IMR-90 (cell line): Measurements from ENCODE around the gene EPC1. TPM values are rescaled to one million over a fixed set of nuclear protein-coding genes. Genes with fewer than 3 reads are reported as not detected.

ENCODE experiments used
- ATAC-seq: fragments of 200-7000 bp; cut with Tn5 transposase; 2 replicates; pipeline ENCODE4 v1.9.1; 2020; ENCODE audit warnings: low read depth, mild to moderate bottlenecking, moderate library complexity
- BruUV-seq: library from RNA; stranded (reverse); fragments of 400-500 nt; replicated peaks from 2 replicates; lab custom pipeline; 2021; lab: Mats Ljungman, UMichigan
- CTCF ChIA-PET: fragments of 300-600 bp; formaldehyde crosslinking; extraction: SDS; loops from one replicate; lab custom pipeline; 2021; ENCODE audit warnings: antibody characterized with exemption; lab: Yijun Ruan, JAX
- POLR2A ChIA-PET: fragments of 300-600 bp; sonication (Branson Sonifier 250); formaldehyde crosslinking; loops from one replicate; lab custom pipeline; 2022; ENCODE audit warnings: antibody characterized with exemption; ENCODE audit not compliant: unreplicated experiment; lab: Charles Lee
- DNase-seq: peaks from one replicate; pipeline ENCODE4 v3.0.0; 2013
- H2AFZ ChIP-seq: replicated peaks from 2 replicates; pipeline ENCODE3; 2013; ENCODE audit warnings: low read length, mild to moderate bottlenecking; ENCODE audit not compliant: poor library complexity
- H2AK5ac ChIP-seq: 2 replicates; pipeline ENCODE4 v1.6.1; 2013; ENCODE audit warnings: low read depth, low read length, inconsistent platforms
- H2AK9ac ChIP-seq: replicated peaks from 2 replicates; pipeline ENCODE3; 2013; ENCODE audit warnings: mild to moderate bottlenecking, low read depth, low read length, moderate library complexity; ENCODE audit not compliant: poor library complexity
- H2BK120ac ChIP-seq: 2 replicates; pipeline ENCODE4 v1.6.1; 2013; ENCODE audit warnings: low read depth, low read length, inconsistent platforms
- H2BK15ac ChIP-seq: 3 replicates; pipeline ENCODE4 v1.6.1; 2013; ENCODE audit warnings: low read depth, low read length, inconsistent platforms
- H2BK20ac ChIP-seq: 2 replicates; pipeline ENCODE4 v1.6.1; 2013; ENCODE audit warnings: low read depth, mild to moderate bottlenecking, inconsistent platforms, low read length, moderate library complexity
- H2BK5ac ChIP-seq: 2 replicates; pipeline ENCODE4 v1.6.1; 2013; ENCODE audit warnings: mild to moderate bottlenecking, low read depth, low read length, inconsistent platforms; ENCODE audit not compliant: poor library complexity, severe bottlenecking
- H3K14ac ChIP-seq: replicated peaks from 2 replicates; pipeline ENCODE4 v1.6.1; 2013; ENCODE audit warnings: low read depth, low read length, inconsistent platforms
- H3K18ac ChIP-seq: 2 replicates; pipeline ENCODE4 v1.6.1; 2013; ENCODE audit warnings: low read depth, low read length, control low read depth
- H3K23ac ChIP-seq: 2 replicates; pipeline ENCODE4 v1.6.1; 2013; ENCODE audit warnings: low read depth, low read length, inconsistent platforms
- H3K27ac ChIP-seq: 2 replicates; pipeline ENCODE4 v1.5.1; 2013; ENCODE audit warnings: mild to moderate bottlenecking, control low read depth, low read length; ENCODE audit not compliant: insufficient read depth
- H3K27me3 ChIP-seq: 2 replicates; pipeline ENCODE4 v1.6.1; 2013; ENCODE audit warnings: low read length; ENCODE audit not compliant: control insufficient read depth, insufficient read depth
- H3K36me3 ChIP-seq: 2 replicates; pipeline ENCODE4 v1.6.1; 2013; ENCODE audit warnings: low read length, mixed read lengths; ENCODE audit not compliant: control insufficient read depth, insufficient read depth
- H3K4ac ChIP-seq: 2 replicates; pipeline ENCODE4 v1.6.1; 2013; ENCODE audit warnings: low read depth, low read length, inconsistent platforms
- H3K4me1 ChIP-seq: 2 replicates; pipeline ENCODE4 v1.6.1; 2013; ENCODE audit warnings: low read length, mixed read lengths; ENCODE audit not compliant: control insufficient read depth, insufficient read depth
- H3K4me2 ChIP-seq: 2 replicates; pipeline ENCODE4 v1.6.1; 2013; ENCODE audit warnings: low read depth, mild to moderate bottlenecking, control low read depth, low read length, moderate library complexity
- H3K4me3 ChIP-seq: 2 replicates; pipeline ENCODE4 v1.5.1; 2013; ENCODE audit warnings: low read depth, mild to moderate bottlenecking, control low read depth, low read length, moderate library complexity; ENCODE audit not compliant: insufficient read depth
- H3K56ac ChIP-seq: 2 replicates; pipeline ENCODE4 v1.6.1; 2013; ENCODE audit warnings: low read length, inconsistent platforms; ENCODE audit not compliant: insufficient read depth; ENCODE audit errors: extremely low read depth
- H3K79me1 ChIP-seq, 2 experiments: 2 replicates each; pipeline ENCODE4 v1.6.1; 2013; ENCODE audit warnings: low read length in 2 of 2, inconsistent platforms in 1 of 2, low read depth in 1 of 2
- H3K9ac ChIP-seq: 2 replicates; pipeline ENCODE4 v1.6.1; 2013; ENCODE audit warnings: low read depth, low read length, control low read depth
- H3K9me1 ChIP-seq: 2 replicates; pipeline ENCODE4 v1.6.1; 2013; ENCODE audit warnings: low read length, inconsistent platforms; ENCODE audit not compliant: insufficient read depth
- H3K9me3 ChIP-seq: 2 replicates; pipeline ENCODE4 v1.6.1; 2013; ENCODE audit warnings: low read length; ENCODE audit not compliant: control insufficient read depth, insufficient read depth
- H4K20me1 ChIP-seq: 2 replicates; pipeline ENCODE4 v1.6.1; 2013; ENCODE audit warnings: low read length, inconsistent platforms; ENCODE audit not compliant: insufficient read depth
- H4K5ac ChIP-seq: 2 replicates; pipeline ENCODE4 v1.6.1; 2013; ENCODE audit warnings: mild to moderate bottlenecking, low read depth, low read length, control low read depth
- H4K8ac ChIP-seq, 2 experiments: 2 replicates each; pipeline ENCODE4 v1.6.1; 2013; ENCODE audit warnings: low read depth in 2 of 2, low read length in 2 of 2, control low read depth in 1 of 2, inconsistent platforms in 1 of 2
- H4K91ac ChIP-seq: 2 replicates; pipeline ENCODE4 v1.6.1; 2013; ENCODE audit warnings: low read depth, low read length, inconsistent platforms; ENCODE audit not compliant: insufficient read depth
- CEBPB ChIP-seq: IDR thresholded peaks from 2 replicates; pipeline ENCODE4 v1.6.1; 2012; ENCODE audit warnings: low read depth, low read length, improper control_type of control experiment
- ELK1 ChIP-seq: fragments of 150-350 bp; IDR thresholded peaks from 2 replicates; pipeline ENCODE4 v1.6.1; 2016; ENCODE audit warnings: low read depth, mild to moderate bottlenecking, low read length, moderate library complexity, borderline replicate concordance
- FOS ChIP-seq: fragments of 150-350 bp; IDR thresholded peaks from 2 replicates; pipeline ENCODE4 v1.6.1; 2016; ENCODE audit warnings: low read depth, low read length
- MAZ ChIP-seq: IDR thresholded peaks from 2 replicates; pipeline ENCODE4 v1.6.1; 2012; ENCODE audit warnings: low read depth, mild to moderate bottlenecking, low read length, improper control_type of control experiment, moderate library complexity, borderline replicate concordance
- POLR2A ChIP-seq: IDR thresholded peaks from 2 replicates; pipeline ENCODE4 v1.6.1; 2012; ENCODE audit warnings: mild to moderate bottlenecking, low read depth, low read length
- RAD21 ChIP-seq: IDR thresholded peaks from 2 replicates; pipeline ENCODE4 v1.6.1; 2012; ENCODE audit warnings: low read length, improper control_type of control experiment
- RCOR1 ChIP-seq: IDR thresholded peaks from 2 replicates; pipeline ENCODE4 v1.6.1; 2012; ENCODE audit warnings: mild to moderate bottlenecking, low read length, improper control_type of control experiment; ENCODE audit not compliant: insufficient replicate concordance
- SMC3 ChIP-seq: fragments of 150-350 bp; IDR thresholded peaks from 2 replicates; pipeline ENCODE4 v1.6.1; 2016; ENCODE audit warnings: low read depth, mild to moderate bottlenecking, antibody characterized with exemption, low read length, moderate library complexity
- WGBS, 2 experiments: methylation state at CpG; one replicate each; pipeline versions ENCODE4 v1.1.5 to v1.1.7; 2013; ENCODE audit warnings: missing lambda C conversion rate in 2 of 2; ENCODE audit not compliant: insufficient read length in 1 of 2; ENCODE audit errors: extremely low coverage in 2 of 2; 5-methylcytosine and 5-hydroxymethylcytosine counted together
- dilution Hi-C: fragments of 300-500 bp; cut with HindIII; formaldehyde crosslinking; loops from one replicate; pipeline ENCODE4 v1.14.3; 2018; ENCODE audit warnings: low sequenced_read_pairs; ENCODE audit not compliant: unreplicated experiment
- in situ Hi-C: fragments of 300-500 bp; cut with MboI; formaldehyde crosslinking; loops from 3 replicates; pipeline ENCODE4 v1.14.3; 2019; ENCODE audit warnings: low sequenced_read_pairs, inconsistent platforms, mixed read lengths
- intact Hi-C: fragments of 100-400 bp; cut with micrococcal nuclease; formaldehyde crosslinking; loops from 2 replicates; pipeline ENCODE4 v1.10.0; 2022
- polyA plus RNA-seq, 3 experiments: library from polyadenylated mRNA; depleted of rRNA; stranded (reverse); fragments of >200 nt; gene quantifications; 2 replicates each; pipeline ENCODE4 v1.2.3, GENCODE V29; 2012; ENCODE audit warnings: low replicate concordance in 1 of 3
- total RNA-seq: library from RNA; depleted of rRNA; stranded (reverse); fragments of >200 nt; gene quantifications from 2 replicates; pipeline ENCODE4 v1.2.3, GENCODE V29; 2012

EPC1 gene
- total and polyA plus RNA-seq, 2 of the 4 experiments (the other 2 are of a cell fraction): 21.9 to 23.5 TPM

GRCh38 chr10:32293581-32293980 is 53.4 kb downstream of the EPC1 start:
- WGBS, 2 experiments: no CpG with 5 or more reads among the region's 4 CpGs
- Histone ChIP-seq H3K14ac (no peak overlapping the region), H3K18ac (no peak overlapping the region), H4K8ac (no peak overlapping the region), H2BK120ac (no peak overlapping the region), H3K4me3 (no peak overlapping the region), H4K91ac (no peak overlapping the region), H3K9me1 (peaks cover 3% of the 10 kb centered on the region; the same call in 1 of the 2 replicates), H3K4ac (no peak overlapping the region), H3K23ac (no peak overlapping the region), H2BK15ac (no peak overlapping the region), H2AK5ac (no peak overlapping the region), H3K56ac (no peak overlapping the region), H3K27me3 (no peaks in the 10 kb centered on the region), H2BK5ac (no peak overlapping the region), H3K9ac (no peak overlapping the region), H2AK9ac (no peak overlapping the region), H3K79me1 (peaks cover 15 to 29% of the 10 kb centered on the region in 2 experiments), H2BK20ac (no peak overlapping the region), H3K9me3 (no peaks in the 10 kb centered on the region), H4K5ac (no peak overlapping the region), H3K36me3 (peaks cover 11% of the 10 kb centered on the region), H3K27ac (no peak overlapping the region), H3K4me2 (no peak overlapping the region), H3K4me1 (peaks cover 5% of the 10 kb centered on the region), H2AFZ (no peak overlapping the region), H4K20me1 (peaks cover 16% of the 10 kb centered on the region; the same call in 1 of the 2 replicates)
- dilution Hi-C loops: no loop called here
- ATAC-seq: no peak
- BruUV-seq: no TSS peak
- TF ChIP-seq MAZ: no peak
- TF ChIP-seq RCOR1: no peak
- no peak for TF ChIP-seq FOS
- TF ChIP-seq CEBPB: no peak
- no peak for TF ChIP-seq SMC3
- TF ChIP-seq ELK1: no peak
- TF ChIP-seq POLR2A: no peak
- TF ChIP-seq RAD21: no peak
- no peak for DNase-seq
- ChIA-PET POLR2A (no interaction called here), CTCF (no interaction called here)
- in situ Hi-C loops: no loop called here
- intact Hi-C loops: loop anchor here (5.0 kb wide), 1 partner anchor 34 kb away; no protein-coding TSS in a partner anchor
